Measurements from ENCODE around the gene EREG. TPM values are rescaled to one million over a fixed set of nuclear protein-coding genes. Genes with fewer than 3 reads are reported as not detected.

EREG gene
- total RNA-seq, 2 experiments from 2014 or later: not detected

GRCh38 chr4:74316397-74316796 is 48.5 kb upstream of the EREG start:
- Histone ChIP-seq H4K20me1 (ENCODE audit: insufficient read depth, low read length) (no peaks in the 10 kb centered on the region), H3K36me3 (ENCODE audit: insufficient read depth, low read length) (no peaks in the 10 kb centered on the region), H3K79me2 (ENCODE audit: insufficient read depth, low read depth, low read length) (no peaks in the 10 kb centered on the region), H3K4me3 (ENCODE audit: low read depth, low read length, poor library complexity, severe bottlenecking) (no peak overlapping the region), H3K9me3 (ENCODE audit: low read length) (no peaks in the 10 kb centered on the region), H3K4me2 (ENCODE audit: low read length) (no peak overlapping the region), H3K27ac (ENCODE audit: low read depth, low read length, poor library complexity, severe bottlenecking) (no peak overlapping the region), H3K4me1 (ENCODE audit: insufficient read depth, low read length, poor library complexity, severe bottlenecking) (no peaks in the 10 kb centered on the region), H2AFZ (ENCODE audit: low read length) (no peak overlapping the region), H3K9me2 (ENCODE audit: insufficient read depth, low read length) (no peaks in the 10 kb centered on the region)
- DNase-seq (ENCODE audit: low spot score): no peak
- intact Hi-C loops (cut with micrococcal nuclease; ENCODE audit: unreplicated experiment): no loop called here
- BruUV-seq (replicated peaks): no TSS peak
- CTCF ChIA-PET (ENCODE audit: unreplicated experiment): no interaction called here
- POLR2A ChIA-PET: interaction anchor here (1.0 kb wide), 1 partner anchor 8 kb away, joined by 3 read pairs; the partner anchor contains the start of gene EPGN
- TF ChIP-seq EZH2phosphoT487 (IDR thresholded peaks at IDR 0.05; ENCODE audit: borderline replicate concordance, low read depth, low read length) (no peak), CTCF (conservative IDR thresholded peaks at IDR 0.05; ENCODE audit: low read length) (no peak)

GRCh38 chr4:74317616-74318246 is 47.2 kb upstream of the EREG start:
- Histone ChIP-seq H3K4me1 (ENCODE audit: insufficient read depth, low read length, poor library complexity, severe bottlenecking) (no peaks in the 10 kb centered on the region), H3K9me3 (ENCODE audit: low read length) (no peaks in the 10 kb centered on the region), H4K20me1 (ENCODE audit: insufficient read depth, low read length) (no peaks in the 10 kb centered on the region), H3K36me3 (ENCODE audit: insufficient read depth, low read length) (no peaks in the 10 kb centered on the region), H2AFZ (ENCODE audit: low read length) (no peak overlapping the region), H3K27ac (ENCODE audit: low read depth, low read length, poor library complexity, severe bottlenecking) (no peak overlapping the region), H3K4me2 (ENCODE audit: low read length) (no peak overlapping the region), H3K79me2 (ENCODE audit: insufficient read depth, low read depth, low read length) (no peaks in the 10 kb centered on the region), H3K4me3 (ENCODE audit: low read depth, low read length, poor library complexity, severe bottlenecking) (no peak overlapping the region), H3K9me2 (ENCODE audit: insufficient read depth, low read length) (no peaks in the 10 kb centered on the region)
- ChIA-PET POLR2A (interaction anchor here (0.6 to 1.2 kb wide), 4 partner anchors 9 to 1463 kb away, joined by 3 to 5 read pairs (median 4); partner anchors contain the start of gene EPGN), CTCF (ENCODE audit: unreplicated experiment) (no interaction called here)
- BruUV-seq (replicated peaks): no TSS peak
- intact Hi-C loops (cut with micrococcal nuclease; ENCODE audit: unreplicated experiment): no loop called here
- no peak for DNase-seq (ENCODE audit: low spot score)
- TF ChIP-seq CTCF (conservative IDR thresholded peaks at IDR 0.05; ENCODE audit: low read length) (no peak), EZH2phosphoT487 (IDR thresholded peaks at IDR 0.05; ENCODE audit: borderline replicate concordance, low read depth, low read length) (no peak)

GRCh38 chr4:74318276-74318675 is 46.7 kb upstream of the EREG start:
- Histone ChIP-seq H3K9me2 (ENCODE audit: insufficient read depth, low read length) (no peaks in the 10 kb centered on the region), H2AFZ (ENCODE audit: low read length) (no peak overlapping the region), H3K4me3 (ENCODE audit: low read depth, low read length, poor library complexity, severe bottlenecking) (no peak overlapping the region), H3K36me3 (ENCODE audit: insufficient read depth, low read length) (no peaks in the 10 kb centered on the region), H3K27ac (ENCODE audit: low read depth, low read length, poor library complexity, severe bottlenecking) (no peak overlapping the region), H3K4me1 (ENCODE audit: insufficient read depth, low read length, poor library complexity, severe bottlenecking) (no peaks in the 10 kb centered on the region), H3K9me3 (ENCODE audit: low read length) (no peaks in the 10 kb centered on the region), H4K20me1 (ENCODE audit: insufficient read depth, low read length) (no peaks in the 10 kb centered on the region), H3K79me2 (ENCODE audit: insufficient read depth, low read depth, low read length) (no peaks in the 10 kb centered on the region), H3K4me2 (ENCODE audit: low read length) (no peak overlapping the region)
- BruUV-seq (replicated peaks): no TSS peak
- intact Hi-C loops (cut with micrococcal nuclease; ENCODE audit: unreplicated experiment): no loop called here
- ChIA-PET CTCF (ENCODE audit: unreplicated experiment) (interaction anchor here (1.1 kb wide), 1 partner anchor 28 kb away, joined by 3 read pairs; no protein-coding TSS in a partner anchor), POLR2A (interaction anchor here (0.6 to 1.2 kb wide), 3 partner anchors 14 to 1462 kb away, joined by 3 to 5 read pairs (median 5); no protein-coding TSS in a partner anchor)
- no peak for DNase-seq (ENCODE audit: low spot score)
- TF ChIP-seq EZH2phosphoT487 (IDR thresholded peaks at IDR 0.05; ENCODE audit: borderline replicate concordance, low read depth, low read length): no peak
- TF ChIP-seq CTCF (conservative IDR thresholded peaks at IDR 0.05; ENCODE audit: low read length): no peak
